Activated T-cell treated with anti-CD3 and anti-CD28 coated beads, Interleukin-2, amount 50 U/mL, for 48 hours (primary cell): ENCODE results near the gene GTF2A1L.
"Not testable (repeated sequence)": the region's sequence is repeated elsewhere in the genome, so short reads cannot be mapped to it uniquely, and the experiment has no call there.

Source experiments
- DNase-seq, 2 experiments: peaks; one replicate each; pipeline ENCODE4 v3.0.0-alpha.2; 2020

Gene GTF2A1L

DNA sequence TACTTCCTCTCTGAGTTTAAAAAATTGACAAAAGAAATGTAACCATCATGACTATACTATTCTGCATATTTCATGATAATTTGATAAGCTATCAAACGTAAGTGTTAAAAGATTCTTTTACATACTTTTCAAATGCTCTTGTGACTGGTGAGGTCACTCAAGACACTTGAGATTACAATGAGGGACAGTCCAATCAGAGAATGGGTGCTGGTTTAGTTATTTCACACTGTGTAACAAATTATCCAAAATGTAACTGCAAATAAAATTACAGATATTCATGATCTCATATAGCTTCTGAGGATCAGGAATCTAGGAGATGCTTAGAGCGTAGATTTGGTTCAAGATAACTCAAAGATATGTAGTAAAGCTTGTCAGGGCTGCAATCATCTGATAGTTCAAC lies 4.4 kb upstream of the GTF2A1L start:
- DNase-seq: no peak

DNA sequence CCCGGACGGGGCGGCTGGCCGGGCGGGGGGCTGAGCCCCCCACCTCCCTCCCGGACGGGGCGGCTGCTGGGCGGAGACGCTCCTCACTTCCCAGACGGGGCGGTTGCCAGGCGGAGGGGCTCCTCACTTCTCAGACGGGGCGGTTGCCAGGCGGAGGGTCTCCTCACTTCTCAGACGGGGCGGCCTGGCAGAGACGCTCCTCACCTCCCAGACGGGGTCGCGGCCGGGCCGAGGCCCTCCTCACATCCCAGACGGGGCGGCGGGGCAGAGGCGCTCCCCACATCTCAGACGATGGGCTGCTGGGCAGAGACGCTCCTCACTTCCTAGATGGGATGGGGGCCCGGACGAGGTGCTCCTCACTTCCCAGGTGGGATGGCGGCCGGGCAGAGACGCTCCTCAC lies 3.1 kb upstream of the GTF2A1L start:
- not testable (repeated sequence) for DNase-seq

DNA sequence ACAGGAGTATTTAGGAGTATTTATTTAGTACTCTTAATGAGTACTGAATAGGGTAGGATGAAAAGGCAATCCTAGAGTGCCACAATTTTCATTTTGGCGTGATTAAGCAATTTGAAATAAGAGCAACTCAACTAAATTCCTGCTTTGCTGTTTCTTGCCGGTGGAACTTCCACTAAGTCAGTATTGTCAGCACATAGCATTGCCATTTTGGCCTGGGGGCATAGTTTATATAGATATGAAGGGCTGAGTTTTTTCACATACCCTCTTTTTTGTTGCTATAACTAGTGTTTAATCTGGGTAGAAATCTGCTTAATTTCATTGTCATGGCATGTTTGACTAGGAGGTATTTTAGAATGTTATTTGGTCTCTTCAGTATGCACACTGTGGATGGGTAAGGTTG lies 1.9 kb downstream of the GTF2A1L start:
- DNase-seq: no peak

DNA sequence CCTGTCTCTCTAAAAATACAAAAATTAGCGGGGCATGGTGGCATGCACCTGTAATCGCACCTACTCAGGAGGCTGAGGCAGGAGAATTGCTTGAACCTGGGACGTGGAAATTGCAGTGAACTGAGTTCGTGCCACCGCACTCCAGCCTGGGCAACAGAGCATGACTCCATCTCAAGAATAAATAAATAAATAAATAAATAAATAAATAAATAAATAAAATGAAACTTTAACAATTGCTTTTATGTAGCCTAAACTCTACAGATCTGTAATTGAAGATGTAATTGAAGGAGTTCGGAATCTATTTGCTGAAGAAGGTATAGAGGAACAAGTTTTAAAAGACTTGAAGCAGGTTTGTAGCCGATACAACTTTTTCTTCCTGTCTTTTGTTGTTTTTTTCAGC lies 2.9 kb downstream of the GTF2A1L start:
- no peak for DNase-seq

DNA sequence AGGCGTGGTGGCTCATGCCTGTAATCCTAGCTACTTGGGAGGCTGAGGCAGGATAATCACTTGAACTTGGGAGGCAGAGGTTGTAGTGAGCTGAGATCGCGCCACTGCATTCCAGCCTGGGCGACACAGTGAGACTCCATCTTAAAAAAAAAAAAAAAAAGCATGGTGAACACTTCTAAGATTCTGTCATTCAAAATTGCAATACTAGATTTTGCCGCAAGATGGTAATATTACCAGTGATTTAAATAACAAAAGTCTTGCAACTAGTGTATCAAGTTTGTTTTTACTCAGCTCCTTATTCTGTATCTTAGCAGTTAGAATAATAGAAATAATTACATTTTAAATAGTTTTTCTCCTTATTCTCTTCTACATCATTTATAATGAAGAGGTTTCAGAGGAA lies 5.0 kb downstream of the GTF2A1L start:
- DNase-seq: not testable (repeated sequence)

DNA sequence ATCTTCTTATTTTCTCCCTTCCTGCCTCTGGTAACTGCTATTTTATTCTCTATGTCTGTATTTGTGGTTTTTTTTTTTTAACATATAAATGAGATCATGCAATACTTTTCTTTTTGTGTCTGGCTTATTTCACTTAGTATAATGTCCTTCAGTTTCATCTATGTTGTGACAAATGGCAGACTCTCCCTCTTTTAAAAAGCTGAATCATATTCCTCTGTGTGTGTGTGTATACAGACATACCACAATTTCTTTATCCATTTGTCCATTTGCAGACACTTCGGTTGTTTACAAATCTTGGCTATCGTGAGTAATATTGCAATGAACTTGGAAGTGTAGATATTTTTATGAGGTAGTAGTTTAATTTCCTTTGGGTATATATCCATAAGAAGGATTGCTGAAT lies 7.0 kb downstream of the GTF2A1L start:
- no peak for DNase-seq

DNA sequence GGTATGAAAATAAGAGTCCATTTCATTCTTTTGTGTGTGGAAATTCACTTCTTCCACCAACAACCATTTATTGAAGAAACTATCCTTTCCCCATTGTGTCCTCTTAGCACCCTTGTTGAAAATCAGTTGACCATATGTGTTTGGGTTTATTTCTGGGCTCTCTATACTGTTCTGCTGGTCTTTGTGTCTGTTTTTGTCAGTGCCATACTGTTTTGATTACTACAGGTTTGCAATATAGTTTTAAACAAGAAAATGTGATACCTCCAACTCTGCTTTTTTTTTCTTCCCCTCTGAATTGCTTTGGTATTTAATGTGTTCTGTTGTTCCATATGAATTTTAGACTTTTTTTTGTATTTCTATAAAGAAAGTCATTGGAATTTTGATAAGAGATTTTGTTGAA lies 8.4 kb downstream of the GTF2A1L start:
- no peak for DNase-seq

DNA sequence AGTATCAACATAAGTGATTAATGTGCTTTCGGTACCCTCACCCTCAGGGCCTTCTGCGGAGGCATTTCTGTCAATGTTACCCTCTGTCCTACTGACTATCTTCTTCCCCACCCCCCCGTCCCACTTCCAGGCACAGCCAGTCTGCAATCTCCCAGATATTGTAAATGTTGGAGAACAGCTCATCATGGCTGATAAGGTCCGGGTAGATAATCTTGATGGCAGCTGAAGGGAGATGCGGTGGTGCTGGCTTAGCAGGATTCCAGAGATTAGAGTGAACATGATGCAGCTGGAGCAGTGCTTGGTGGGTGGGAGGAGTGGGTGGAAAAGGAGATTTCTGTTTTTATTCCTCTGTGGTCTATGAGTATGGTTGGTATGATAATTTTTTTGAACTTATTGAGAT lies 15.5 kb downstream of the GTF2A1L start:
- no peak for DNase-seq

DNA sequence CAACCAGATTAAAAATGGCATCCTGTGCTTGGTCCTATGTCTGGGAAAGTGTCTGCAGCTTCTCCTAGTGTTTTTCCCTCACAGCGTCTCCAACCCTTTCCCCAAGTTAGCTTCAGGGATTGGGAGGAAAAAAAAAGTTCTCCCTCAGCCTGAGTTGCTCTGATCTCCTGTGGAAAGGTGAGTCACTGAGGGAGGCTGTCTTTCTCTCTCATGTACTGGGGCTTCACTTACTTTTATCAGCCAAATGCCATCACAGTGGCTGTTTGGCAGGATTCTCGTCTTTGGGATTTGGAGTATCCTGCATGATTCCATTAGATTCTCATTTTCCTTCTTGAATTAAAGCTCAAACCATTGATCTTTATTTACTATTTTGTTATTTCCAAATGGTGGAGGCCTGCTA lies 18.1 kb downstream of the GTF2A1L start:
- no peak for DNase-seq

DNA sequence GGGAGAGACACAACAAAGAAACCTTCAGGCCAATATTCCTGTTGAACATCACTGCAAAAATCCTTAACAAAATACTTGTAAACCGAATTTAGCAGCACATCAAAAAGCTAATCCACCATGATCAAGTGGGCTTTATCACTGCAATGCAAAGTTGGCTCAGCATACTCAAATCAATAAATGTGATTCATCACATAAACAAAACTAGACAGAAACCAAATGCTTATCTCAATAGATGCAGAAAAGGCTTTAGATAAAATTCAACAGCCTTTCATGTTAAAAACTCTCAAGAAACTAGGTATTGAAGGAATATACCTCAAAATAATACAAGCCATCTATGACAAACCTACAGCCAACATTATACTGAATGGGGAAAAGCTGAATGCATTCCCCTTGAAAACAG lies 20.6 kb downstream of the GTF2A1L start:
- no peak for DNase-seq

DNA sequence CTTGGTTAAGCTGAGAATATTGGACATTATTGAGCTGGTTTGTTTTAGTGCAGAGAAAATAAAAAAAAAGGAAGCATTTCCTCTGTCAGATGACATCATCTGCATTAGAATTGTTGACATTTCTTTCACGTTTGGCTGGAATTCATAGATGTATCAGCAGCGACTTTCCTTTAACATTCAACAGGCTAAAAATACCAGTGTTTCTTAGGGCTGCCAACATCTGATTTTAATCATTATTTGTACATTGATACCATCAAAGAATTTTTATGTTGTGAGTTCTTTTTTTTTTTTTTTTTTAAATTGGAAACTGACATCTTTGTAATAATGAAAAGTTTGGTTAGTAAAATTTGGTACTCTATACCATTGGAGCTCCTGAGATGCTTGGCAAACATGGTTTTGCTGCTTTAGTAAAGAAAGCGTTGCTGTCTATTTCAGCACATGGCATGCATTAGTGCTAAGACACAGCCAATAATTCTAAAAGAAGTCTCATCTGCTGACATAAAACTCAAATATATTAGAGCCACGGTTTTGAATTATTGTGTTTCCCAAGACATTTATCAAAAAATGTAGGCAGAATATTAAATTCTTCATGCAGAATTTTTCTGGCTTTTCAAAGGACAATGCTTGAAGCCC lies 33.6 kb downstream of the GTF2A1L start:
- DNase-seq: no peak

DNA sequence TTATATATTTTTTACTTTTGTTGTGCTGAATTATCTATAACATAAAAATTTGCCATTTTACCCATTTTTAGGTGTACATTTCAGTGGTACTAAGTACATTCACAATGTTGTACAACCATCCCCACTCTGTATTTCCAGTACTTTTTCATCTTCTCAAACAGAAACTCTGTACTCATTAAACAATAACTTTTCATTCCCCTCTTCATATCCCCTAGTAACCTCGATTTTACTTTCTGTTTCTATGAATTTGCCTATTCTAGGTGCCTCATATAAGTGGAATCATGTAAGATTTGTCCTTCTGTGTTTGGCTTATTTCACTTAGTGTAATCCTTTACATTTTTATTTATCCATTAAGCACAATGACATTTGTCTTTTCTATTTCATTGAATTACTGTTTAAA lies 51.3 kb downstream of the GTF2A1L start:
- no peak for DNase-seq

DNA sequence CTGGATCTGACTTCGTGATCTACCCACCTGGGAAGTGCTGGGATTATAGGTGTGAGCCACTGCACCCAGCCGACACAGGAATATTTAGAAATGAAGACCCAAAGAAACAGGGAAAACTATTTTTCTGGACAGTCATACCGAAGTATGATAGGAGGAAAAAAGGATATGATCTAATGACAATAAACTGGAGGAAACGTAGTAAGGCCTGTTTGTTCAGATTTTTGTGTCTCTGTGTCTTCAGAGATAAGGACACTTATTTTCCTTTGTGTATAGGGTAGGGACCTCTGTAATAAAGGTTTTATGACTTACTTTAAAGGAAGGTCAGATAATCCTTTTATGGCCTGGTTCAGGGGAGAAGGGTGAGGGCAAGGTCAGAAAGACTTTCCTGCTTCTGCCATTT lies 55.9 kb downstream of the GTF2A1L start:
- DNase-seq: no peak

DNA sequence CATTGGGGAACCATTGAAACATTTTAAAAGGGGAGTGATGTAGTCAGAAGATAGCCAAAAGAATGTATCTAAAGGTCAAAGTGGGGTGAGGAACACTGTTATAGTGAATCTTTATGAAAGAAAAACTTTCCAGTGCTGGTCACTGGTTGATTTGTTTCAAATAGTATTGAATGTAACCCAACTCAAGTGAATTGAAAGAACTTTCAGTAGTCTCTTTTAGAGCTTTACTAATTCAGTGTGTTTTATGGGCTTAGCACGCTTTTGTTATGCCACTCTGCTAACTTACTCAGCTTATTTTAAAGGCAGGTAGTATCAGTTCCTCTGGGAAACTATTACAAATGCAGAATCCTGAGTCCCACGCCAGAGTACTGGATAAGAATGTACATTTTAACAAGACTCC lies 57.3 kb downstream of the GTF2A1L start:
- DNase-seq: no peak

DNA sequence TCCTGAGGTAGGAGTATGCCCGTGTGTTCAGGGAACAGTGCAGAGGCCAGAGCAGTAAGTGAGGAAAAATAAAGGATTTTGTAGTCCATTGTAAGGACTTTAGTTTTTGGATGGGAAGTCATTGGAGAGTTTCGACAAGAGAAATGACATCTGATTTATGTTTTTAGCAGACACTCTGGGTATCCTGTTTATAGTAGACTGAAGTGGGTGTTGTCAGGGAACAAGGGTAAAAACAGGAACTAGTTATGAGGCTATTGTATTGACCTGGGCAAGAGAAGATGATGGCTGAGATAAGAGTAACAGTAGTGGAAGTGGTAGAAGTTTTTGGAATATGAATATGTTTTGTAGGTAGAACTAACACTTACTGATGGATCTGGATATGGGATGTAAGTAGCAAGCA lies 59.8 kb downstream of the GTF2A1L start:
- DNase-seq: no peak

DNA sequence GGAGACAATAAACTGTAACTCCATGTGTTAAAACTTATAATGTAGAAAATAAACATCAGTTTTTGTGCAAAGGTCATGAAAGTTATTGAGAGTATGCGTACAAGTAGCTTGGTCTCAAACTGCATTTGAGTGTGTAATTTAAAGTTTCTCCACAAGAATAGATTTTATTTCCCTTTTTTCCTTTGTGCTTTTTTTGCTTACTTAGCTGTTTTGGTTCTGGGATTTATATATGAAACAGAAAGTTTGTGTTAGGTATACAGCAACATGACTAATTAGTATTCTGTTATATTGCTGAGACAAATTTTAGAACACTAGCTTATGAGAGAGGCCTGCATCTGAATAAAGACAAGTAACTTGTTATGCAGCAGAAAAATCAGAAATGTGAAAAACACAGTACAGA lies 67.5 kb downstream of the GTF2A1L start:
- no peak for DNase-seq

DNA sequence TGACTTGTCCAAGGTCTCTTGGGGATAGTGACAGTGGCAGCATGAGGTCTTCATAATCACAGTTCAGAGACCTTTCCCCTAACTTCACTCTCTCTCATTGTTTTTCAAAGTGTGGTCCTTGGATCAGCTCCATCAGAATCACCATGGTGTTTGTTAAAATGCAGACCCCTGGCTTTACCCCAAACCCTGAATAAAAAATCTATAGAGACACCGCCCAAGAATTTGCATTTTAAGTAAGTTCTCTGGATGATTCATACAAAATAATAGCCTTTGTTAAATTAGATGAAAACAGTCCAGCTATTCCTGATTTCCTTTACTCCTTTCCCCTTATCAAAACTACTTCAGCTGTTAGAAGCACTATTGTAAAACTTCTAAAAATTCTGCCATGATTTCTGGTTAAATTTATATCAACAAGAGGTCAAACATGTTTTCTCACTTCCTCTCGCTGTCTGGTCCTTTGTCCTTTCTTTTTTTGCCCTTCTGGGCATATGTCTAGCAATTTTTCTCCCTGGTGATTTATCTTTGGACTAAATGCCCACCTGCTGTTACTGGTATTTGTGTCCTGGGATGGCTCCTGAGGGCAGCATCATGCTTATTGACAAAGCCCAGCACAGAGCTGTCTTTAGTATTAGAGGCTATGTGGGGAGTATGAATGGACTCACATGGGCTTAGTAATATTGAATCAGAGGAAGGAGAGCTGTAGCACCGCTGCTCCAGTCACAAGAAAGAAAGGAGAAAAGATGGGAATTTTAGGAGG lies 74.5 kb downstream of the GTF2A1L start:
- no peak for DNase-seq

DNA sequence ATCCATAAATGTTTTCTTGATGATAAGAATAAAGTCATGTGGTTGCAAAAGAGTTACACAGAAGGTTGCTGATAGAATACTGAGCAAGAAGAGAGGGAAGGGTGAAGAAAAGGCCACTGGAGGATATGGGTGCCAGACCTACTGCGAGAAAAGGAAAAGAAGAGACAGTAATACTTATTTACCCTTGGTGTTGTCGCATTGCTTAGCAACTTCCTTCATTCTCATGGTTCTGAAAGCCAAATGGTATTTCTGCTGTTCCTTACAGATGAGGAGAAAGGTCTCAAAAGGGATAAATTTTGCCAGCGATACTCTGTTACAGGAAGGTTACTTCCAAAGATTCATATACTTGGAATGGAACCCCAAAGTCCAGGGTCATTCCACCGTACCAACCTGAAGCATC lies 75.4 kb downstream of the GTF2A1L start:
- no peak for DNase-seq

DNA sequence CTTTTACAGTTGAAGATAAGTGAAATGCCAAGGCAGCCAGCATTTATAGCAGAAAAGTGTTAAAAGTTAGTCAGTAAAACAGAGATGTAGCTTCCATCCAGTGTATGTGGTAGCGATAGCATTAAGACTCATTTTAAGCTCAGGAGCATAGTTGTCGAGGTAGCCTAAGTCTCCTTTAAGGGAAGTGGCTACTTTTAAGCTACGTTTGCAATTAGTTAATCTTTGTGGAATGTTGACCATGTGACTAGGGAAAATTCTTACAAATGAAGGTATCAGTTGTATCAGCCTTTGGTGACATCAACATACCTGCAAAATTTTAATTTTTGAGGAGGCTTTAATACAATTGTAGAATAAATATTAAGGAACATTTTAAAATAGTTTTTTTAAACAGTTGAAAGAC lies 76.0 kb downstream of the GTF2A1L start:
- no peak for DNase-seq

DNA sequence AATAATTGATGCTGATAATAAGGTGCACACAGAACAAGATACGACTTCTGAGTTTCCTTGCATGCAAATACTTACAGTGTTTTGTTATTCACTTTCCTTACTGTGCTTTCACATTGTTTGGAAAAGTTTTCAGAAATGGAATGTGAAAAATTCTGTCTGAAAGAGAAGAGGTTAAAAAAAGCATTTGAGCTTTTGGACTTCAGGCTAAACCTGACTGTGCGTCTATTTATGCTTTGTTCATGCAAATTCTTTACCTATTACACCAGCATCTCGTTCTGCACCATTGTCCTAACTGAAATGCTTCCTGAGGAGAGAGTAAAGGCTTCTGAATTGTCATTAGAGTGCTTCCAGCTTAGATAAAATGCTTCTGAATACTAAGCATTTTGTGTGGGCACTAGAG lies 76.5 kb downstream of the GTF2A1L start:
- no peak for DNase-seq

DNA sequence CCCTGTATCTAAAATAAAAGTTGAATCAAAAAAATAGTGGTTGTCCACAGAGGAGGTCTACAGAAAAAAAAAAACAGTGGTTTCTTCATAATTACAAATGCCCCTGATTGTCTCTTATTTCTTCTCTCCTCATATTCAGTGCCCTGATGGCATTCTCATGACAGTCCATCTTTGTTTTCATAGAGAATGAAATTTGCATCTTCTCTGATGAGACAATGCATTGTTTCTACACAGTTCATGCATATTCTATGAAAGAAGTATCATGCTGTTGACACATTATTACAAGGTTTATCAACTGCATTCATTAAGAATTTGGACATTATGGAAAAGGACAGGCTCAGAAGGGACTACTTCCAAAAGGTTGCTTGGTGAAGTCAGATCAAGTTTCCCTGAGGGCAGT lies 78.3 kb downstream of the GTF2A1L start:
- DNase-seq: no peak

DNA sequence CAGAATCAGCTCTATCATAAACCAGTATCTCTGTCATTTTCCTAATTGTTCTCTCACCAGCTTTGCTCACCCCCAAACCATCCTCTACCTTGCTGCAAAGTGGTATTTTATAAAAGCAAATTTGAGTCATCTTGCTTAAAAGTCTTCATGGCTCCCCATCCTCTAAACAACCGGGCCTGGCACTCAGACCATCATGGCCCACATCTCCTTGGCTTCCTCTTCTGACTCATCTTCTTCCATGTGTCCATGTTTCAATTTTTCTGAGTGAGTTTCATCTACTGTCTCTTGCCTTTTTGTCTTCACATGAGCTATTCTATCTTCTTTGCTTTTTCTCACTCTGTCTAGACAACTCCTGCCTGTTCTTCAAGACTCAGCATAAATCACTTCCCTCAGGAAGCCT lies 79.2 kb downstream of the GTF2A1L start:
- DNase-seq: no peak

DNA sequence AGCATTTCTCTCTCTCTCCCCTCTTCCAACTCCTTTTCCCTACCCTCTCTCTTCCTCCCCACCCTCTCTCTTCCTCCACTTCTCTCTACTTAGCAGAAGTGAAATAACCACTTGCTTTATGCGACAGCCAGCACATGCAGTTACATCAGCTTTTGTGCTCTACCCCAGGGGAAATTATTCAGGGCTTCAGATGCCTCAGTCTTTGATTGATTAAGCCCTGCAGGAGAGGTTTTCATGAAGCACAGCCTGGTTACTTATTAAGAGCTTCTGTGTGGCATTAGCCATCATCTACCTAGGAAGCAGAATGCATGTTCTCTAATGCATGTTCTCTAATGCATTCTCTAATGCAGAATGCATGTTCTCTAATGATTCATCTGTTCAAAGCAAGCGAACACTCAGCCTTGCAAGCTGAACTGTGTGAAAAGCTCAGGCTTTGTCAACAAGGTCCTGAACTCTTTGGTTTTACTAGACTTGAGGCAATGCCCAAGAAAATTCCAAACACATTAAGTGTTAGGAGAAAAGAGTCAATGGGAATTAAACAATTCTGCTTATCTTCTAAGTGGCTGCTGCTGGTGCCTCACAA lies 81.8 kb downstream of the GTF2A1L start:
- DNase-seq: no peak

DNA sequence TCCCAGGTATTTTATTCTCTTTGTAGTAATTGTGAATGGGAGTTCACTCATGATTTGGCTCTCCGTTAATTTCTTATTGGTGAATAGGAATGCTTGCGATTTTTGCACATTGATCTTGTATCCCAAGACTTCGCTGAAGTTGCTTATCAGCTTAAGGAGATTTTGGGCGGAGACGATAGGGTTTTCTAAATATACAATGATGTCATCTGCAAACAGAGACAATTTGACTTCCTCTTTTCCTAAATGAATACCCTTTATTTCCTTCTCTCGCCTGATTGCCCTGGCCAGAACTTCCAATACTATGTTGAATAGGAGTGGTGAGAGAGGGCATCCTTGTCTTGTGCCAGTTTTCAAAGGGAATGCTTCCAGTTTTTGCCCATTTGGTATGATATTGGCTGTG lies 86.0 kb downstream of the GTF2A1L start:
- DNase-seq: not testable (repeated sequence)

DNA sequence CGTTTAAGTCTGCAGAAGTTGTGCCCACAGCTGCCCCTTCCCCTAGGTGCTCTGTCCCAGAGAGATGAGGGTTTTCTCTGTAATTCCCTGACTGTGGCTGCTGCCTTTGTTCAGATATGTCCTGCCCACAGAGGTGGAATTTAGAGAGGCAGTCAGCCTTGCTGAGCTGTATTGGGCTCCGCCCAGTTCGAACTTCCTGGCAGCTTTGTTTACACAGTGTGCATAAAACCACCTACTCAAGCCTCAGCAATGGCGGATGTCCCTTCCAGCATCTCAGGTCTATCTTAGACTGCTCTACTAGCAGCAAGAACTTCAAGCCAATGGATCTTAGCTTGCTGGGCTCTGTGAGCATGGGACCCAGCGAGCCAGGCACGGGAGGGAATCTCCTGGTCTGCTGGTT lies 89.8 kb downstream of the GTF2A1L start:
- no peak for DNase-seq
